Coronary artery (tissue), 2 donors: ENCODE results near the gene UBE2G2.
A peak's percentile ranks its signal among the peaks of the same experiment; 100 is the strongest.

Source experiments
- DNase-seq: peaks from one replicate; pipeline ENCODE4 v3.0.0-alpha.2; 2017; ENCODE audit warnings: low spot score
- H3K27ac ChIP-seq, 2 donors: fragments of 200-600 bp; sonication (generic); one replicate each; pipeline ENCODE4 v1.5.1; 2016 to 2019
- H3K4me3 ChIP-seq: fragments of 200-600 bp; sonication (generic); 2 replicates; pipeline ENCODE4 v1.5.1; 2016; ENCODE audit warnings: mild to moderate bottlenecking, moderate library complexity
- TF ChIP-seq, protein P1 (sequence below): fragments of 200-600 bp; sonication (generic); IDR thresholded peaks from one replicate; pipeline ENCODE4 v1.5.1; 2019; ENCODE audit warnings: antibody characterized with exemption

Gene UBE2G2, protein sequence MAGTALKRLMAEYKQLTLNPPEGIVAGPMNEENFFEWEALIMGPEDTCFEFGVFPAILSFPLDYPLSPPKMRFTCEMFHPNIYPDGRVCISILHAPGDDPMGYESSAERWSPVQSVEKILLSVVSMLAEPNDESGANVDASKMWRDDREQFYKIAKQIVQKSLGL

DNA sequence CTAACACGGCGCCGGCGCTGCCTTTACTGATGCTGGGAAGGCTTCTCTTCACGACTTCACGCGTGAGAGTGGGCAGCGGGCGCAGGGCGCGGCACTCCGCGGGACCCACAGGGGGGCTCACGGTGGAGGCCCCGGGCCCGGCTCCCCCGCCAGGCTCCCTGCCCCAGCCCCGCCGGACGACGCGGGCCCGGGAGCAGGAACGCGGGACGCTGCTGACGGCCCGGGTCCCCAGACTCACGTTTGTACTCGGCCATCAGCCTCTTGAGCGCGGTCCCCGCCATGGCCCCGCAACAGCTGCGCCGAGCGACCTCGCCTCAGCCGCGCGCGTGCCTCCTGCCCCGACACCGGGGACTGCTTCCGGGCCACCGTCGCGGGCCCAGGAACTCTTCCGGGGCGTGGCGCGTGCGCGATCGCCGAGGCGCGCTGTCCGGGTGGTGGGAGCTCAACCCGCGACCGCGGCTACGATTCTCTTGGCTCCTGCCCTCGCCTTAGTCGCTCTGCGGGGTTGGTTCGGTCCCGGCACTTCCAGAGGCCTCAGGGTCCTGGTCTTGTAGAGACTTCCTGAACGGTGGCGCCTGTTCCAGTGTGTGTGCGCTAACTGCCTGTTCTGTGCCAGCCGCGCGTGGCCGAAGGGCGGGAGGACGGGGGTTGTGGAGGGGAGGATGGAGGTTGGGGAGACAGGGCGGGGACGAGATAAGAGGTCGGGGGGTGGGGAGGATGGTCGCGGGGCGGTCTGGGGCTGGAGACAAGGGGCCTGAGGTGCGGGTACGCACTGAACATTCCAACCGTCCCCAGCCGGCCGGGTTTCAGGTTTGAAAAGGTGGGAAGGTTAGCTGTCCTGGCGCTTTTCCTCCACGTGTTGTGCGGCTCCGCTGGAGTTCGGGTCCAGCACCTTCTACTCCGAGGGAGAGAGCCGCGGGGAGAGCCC is at the start of gene UBE2G2:
Gene UBE2G2, minus strand, starts transcription at position 353 of the 928 bp plus-strand sequence. Its CDS starts 72 bp downstream, at position 281.
- TF ChIP-seq, protein P1, sequence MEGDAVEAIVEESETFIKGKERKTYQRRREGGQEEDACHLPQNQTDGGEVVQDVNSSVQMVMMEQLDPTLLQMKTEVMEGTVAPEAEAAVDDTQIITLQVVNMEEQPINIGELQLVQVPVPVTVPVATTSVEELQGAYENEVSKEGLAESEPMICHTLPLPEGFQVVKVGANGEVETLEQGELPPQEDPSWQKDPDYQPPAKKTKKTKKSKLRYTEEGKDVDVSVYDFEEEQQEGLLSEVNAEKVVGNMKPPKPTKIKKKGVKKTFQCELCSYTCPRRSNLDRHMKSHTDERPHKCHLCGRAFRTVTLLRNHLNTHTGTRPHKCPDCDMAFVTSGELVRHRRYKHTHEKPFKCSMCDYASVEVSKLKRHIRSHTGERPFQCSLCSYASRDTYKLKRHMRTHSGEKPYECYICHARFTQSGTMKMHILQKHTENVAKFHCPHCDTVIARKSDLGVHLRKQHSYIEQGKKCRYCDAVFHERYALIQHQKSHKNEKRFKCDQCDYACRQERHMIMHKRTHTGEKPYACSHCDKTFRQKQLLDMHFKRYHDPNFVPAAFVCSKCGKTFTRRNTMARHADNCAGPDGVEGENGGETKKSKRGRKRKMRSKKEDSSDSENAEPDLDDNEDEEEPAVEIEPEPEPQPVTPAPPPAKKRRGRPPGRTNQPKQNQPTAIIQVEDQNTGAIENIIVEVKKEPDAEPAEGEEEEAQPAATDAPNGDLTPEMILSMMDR: no peak
- no peak for DNase-seq
- Histone ChIP-seq H3K27ac (peak within 1 kb of the TSS; percentile 43 to 69), H3K4me3 (peak within 1 kb of the TSS; percentile 82)

DNA sequence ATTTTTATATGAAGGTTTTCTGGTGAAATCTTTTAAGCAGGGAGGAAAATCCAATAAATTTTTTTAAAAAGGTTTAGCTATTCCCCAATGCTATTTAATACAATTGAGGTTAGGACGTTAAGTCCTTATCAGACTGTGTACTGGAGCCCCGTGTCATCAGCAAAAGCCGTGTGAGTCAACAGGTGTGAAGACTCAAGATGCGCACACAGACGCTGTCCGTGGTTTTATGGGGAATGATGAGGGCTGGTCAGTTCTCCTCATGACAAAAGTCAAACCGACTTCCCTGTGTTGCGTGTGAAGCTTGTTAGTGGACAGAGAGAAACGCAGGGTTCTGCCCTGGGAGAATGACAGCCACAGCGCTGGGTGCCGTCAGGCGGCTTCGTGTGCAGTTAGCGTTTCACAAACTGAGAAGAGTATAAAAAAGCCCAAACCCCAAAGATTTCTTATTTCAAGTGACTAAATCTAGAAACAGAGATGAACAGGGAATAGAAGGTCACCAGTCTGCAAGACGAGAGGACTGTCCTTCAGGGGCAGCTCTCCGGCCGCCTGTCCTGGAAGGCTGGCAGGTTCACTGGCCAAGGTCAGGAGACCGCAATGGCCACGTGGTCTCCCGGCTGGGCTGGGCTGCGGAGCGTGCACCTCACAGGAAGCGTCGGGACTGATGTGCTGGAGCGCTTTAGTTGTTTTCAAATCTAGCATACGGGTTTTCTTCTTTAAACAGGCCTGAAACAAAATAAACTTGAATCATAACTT is 49.5 kb upstream of the UBE2G2 start:
- DNase-seq: no peak
- TF ChIP-seq, protein P1: no peak

DNA sequence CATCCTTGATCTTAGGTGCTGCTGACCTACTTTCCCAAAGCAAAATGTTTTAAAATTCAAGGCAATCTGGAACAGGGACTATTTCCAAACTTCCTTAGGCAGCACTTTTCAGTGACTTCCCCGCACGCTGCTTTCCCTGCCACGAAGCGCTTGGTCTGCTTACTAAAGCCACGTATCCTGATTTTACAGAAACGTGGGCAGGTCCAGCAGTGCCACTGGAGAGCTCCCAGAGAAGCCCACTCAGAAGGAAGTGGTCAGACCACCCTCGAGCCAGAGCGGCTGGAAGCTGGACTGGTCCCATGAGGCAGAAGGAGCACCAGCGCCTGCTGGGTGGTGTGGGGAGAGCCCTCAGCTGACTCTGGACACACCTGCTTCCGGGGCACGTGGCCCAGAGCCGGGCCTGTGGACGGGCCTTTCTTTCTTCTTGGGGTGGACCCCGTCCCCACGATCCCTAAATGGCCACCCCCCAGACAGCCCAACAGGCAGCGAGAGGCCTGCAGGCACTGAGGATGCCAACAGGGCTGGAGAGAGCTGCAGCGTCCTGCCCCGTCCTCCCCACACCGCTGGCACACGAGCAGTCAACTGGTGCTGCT is 48.7 kb upstream of the UBE2G2 start:
- Histone ChIP-seq H3K4me3 (no peak overlapping the region), H3K27ac (no peak overlapping the region)
- TF ChIP-seq, protein P1: no peak
- no peak for DNase-seq

More for the DNA sequence above, 49.5 kb upstream of the UBE2G2 start:
- H3K4me3 ChIP-seq: no peak overlapping the region
- no peak overlapping the region for H3K27ac ChIP-seq

DNA sequence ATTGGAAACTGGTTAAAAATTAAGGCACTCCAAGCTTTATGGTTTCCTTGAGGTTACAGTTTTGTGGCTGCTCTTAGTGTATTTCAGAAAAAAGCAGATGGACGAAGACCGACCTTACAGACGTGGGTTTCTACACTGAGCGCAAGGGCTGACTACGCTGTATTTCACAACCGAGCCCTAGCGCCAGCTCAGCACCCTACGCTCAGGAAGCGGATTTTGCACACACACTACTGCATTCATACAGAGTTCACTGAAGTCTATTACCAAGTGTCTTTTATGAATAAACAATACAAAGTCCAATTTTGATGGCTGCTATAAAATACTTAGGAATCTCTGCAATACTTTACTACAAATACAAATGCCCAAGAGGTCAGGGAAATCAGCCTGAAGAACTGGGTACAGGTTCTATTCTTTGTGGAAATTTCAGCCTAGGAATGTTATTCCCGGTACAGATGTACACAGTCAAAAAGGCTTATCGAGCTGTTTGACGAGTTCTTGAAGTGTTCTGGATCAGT is 48.1 kb upstream of the UBE2G2 start:
- no peak overlapping the region for H3K27ac ChIP-seq
- DNase-seq: no peak
- TF ChIP-seq, protein P1: no peak
- H3K4me3 ChIP-seq: no peak overlapping the region

DNA sequence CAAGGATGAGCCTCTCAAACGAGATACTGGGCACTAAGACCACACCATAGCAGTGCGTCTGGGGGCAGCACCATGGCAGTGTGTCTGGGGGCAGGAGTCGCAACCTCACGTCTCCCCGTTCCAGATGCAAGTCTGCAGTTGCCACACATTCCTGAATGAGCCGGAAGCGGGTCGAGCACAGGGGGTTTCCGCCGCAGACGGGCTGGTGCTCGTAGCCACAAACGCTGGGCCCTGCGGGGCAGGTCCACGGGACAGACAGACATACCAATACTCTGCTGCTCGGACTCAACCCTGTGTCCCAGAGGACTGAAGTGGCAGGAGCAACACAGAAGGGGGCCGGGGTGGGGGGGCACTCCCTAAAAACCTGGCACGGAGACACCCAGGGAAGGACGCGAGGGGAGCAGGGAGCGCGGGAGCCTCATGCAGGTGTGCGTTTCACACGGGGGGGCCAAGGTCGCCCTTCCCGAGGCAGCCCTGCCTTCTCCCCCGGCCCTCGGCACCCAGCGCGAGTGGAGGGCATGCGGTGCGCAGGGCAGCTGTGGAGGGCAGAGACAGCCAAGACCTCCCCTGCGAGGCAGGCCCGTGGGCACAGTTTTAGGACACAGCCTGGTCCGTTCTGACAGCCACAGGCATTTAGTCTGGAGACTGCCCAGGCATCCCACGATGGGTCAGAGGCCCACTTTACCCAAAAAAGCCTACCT is 47.4 kb upstream of the UBE2G2 start:
- TF ChIP-seq, protein P1: no peak
- Histone ChIP-seq H3K4me3 (no peak overlapping the region), H3K27ac (no peak overlapping the region)
- no peak for DNase-seq
